ENCODE data around the gene RUNX2.

GRCh38 chr6:45430590-45431202, 102.6 kb downstream of the RUNX2 start:
- TF ChIP-seq GATA2 (IDR thresholded peaks at IDR 0.05; ENCODE audit: low read depth, low read length), result no peak
- TF ChIP-seq GATA3 (IDR thresholded peaks at IDR 0.05; ENCODE audit: low read depth, low read length), result no peak

All from SH-SY5Y (cell line).